OCI-LY7 (cell line): ENCODE results near the gene CLCA1. TPM values are rescaled to one million over a fixed set of nuclear protein-coding genes. Genes with fewer than 3 reads are reported as not detected.
A peak's percentile ranks its signal among the peaks of the same experiment; 100 is the strongest.

Experiments
- BruUV-seq: library from RNA; stranded (reverse); fragments of 400-500 nt; replicated peaks from 2 replicates; lab custom pipeline; 2021; lab: Mats Ljungman, UMichigan
- CTCF ChIA-PET: fragments of 300-600 bp; sonication (Branson Sonifier 250); formaldehyde crosslinking; loops from one replicate; lab custom pipeline; 2022; ENCODE audit warnings: antibody characterized with exemption; ENCODE audit not compliant: unreplicated experiment; lab: Charles Lee
- POLR2A ChIA-PET: fragments of 300-600 bp; sonication (Branson Sonifier 250); formaldehyde crosslinking; loops from one replicate; lab custom pipeline; 2022; ENCODE audit warnings: antibody characterized with exemption; lab: Charles Lee
- DNase-seq: peaks from one replicate; pipeline ENCODE4 v3.0.0-alpha.2; 2015; ENCODE audit warnings: low spot score
- H2AFZ ChIP-seq: fragments of 200-600 bp; sonication (generic), shearing (Covaris generic); 2 replicates; pipeline ENCODE4 v1.6.1; 2014; ENCODE audit warnings: mild to moderate bottlenecking, antibody characterized with exemption, low read length, moderate library complexity
- H3K27ac ChIP-seq: fragments of 200-600 bp; sonication (generic); 2 replicates; pipeline ENCODE4 v1.5.1; 2014; ENCODE audit warnings: mixed run types, low read depth, mild to moderate bottlenecking, moderate library complexity, low read length, inconsistent platforms; ENCODE audit not compliant: poor library complexity, severe bottlenecking
- H3K36me3 ChIP-seq: fragments of 200-600 bp; sonication (generic); 2 replicates; pipeline ENCODE4 v1.6.1; 2014; ENCODE audit warnings: mild to moderate bottlenecking, antibody characterized with exemption, low read length, moderate library complexity, mixed read lengths; ENCODE audit not compliant: insufficient read depth
- H3K4me1 ChIP-seq: fragments of 200-600 bp; sonication (generic); 2 replicates; pipeline ENCODE4 v1.5.1; 2014; ENCODE audit warnings: mild to moderate bottlenecking, low read length; ENCODE audit not compliant: insufficient read depth, poor library complexity, severe bottlenecking
- H3K4me2 ChIP-seq: fragments of 200-600 bp; sonication (generic); 2 replicates; pipeline ENCODE4 v1.6.1; 2014; ENCODE audit warnings: mild to moderate bottlenecking, low read length
- H3K4me3 ChIP-seq: fragments of 200-600 bp; sonication (generic); 2 replicates; pipeline ENCODE4 v1.5.1; 2014; ENCODE audit warnings: mild to moderate bottlenecking, low read depth, low read length; ENCODE audit not compliant: poor library complexity, severe bottlenecking
- H3K79me2 ChIP-seq: fragments of 200-600 bp; sonication (generic); 2 replicates; pipeline ENCODE4 v1.6.1; 2016; ENCODE audit warnings: low read depth, mild to moderate bottlenecking, low read length, moderate library complexity, mixed read lengths; ENCODE audit not compliant: insufficient read depth
- H3K9me2 ChIP-seq: fragments of 200-600 bp; sonication (generic); 2 replicates; pipeline ENCODE4 v1.6.1; 2016; ENCODE audit warnings: mild to moderate bottlenecking, low read length, mixed read lengths; ENCODE audit not compliant: insufficient read depth
- H3K9me3 ChIP-seq: fragments of 200-600 bp; sonication (generic); 2 replicates; pipeline ENCODE4 v1.6.1; 2014; ENCODE audit warnings: mild to moderate bottlenecking, mixed run types, low read length, mixed read lengths
- H4K20me1 ChIP-seq: fragments of 200-600 bp; sonication (generic); 2 replicates; pipeline ENCODE4 v1.6.1; 2014; ENCODE audit warnings: mild to moderate bottlenecking, antibody characterized with exemption, low read length, moderate library complexity, mixed read lengths; ENCODE audit not compliant: insufficient read depth
- CTCF ChIP-seq: fragments of 200-600 bp; sonication (generic); conservative IDR thresholded peaks from 2 replicates; pipeline ENCODE4 v1.5.1; 2014; ENCODE audit warnings: mild to moderate bottlenecking, antibody characterized with exemption, low read length, moderate library complexity, mixed read lengths
- EZH2phosphoT487 ChIP-seq: fragments of 200-600 bp; sonication (generic); IDR thresholded peaks from 2 replicates; pipeline ENCODE4 v1.6.1; 2018; ENCODE audit warnings: low read depth, borderline replicate concordance, mild to moderate bottlenecking, mixed run types, antibody characterized with exemption, low read length, moderate library complexity, mixed read lengths
- intact Hi-C: fragments of 100-400 bp; cut with micrococcal nuclease; formaldehyde crosslinking; loops from one replicate; pipeline ENCODE4 v1.10.0; 2022; ENCODE audit not compliant: unreplicated experiment
- total RNA-seq, 2 experiments: library from RNA; depleted of rRNA in 1 of 2; stranded (reverse); fragments of >200 nt in 1 of 2; shearing (Covaris generic) in 1 of 2; gene quantifications; 2 replicates each; pipeline ENCODE4 v1.2.3, GENCODE V29; 2014 to 2022

The CLCA1 gene
- total RNA-seq, 2 experiments from 2014 or later: not detected

- no peaks in the 10 kb centered on the region for H3K9me3 ChIP-seq
- no peaks in the 10 kb centered on the region for H3K36me3 ChIP-seq
- no peaks in the 10 kb centered on the region for H3K9me2 ChIP-seq
- TF ChIP-seq EZH2phosphoT487: no peak
- TF ChIP-seq CTCF: no peak
- H3K4me2 ChIP-seq: no peak overlapping the region
- H3K27ac ChIP-seq: no peak overlapping the region
- no TSS peak for BruUV-seq
- H3K79me2 ChIP-seq: no peaks in the 10 kb centered on the region
- DNase-seq: no peak
- H2AFZ ChIP-seq: no peak overlapping the region
- H3K4me3 ChIP-seq: no peak overlapping the region
- no peaks in the 10 kb centered on the region for H3K4me1 ChIP-seq
- ChIA-PET POLR2A (interaction anchor here (0.6 to 1.3 kb wide), 3 partner anchors 9 to 133 kb away, joined by 3 to 6 read pairs (median 4); no protein-coding TSS in a partner anchor), CTCF (no interaction called here)
- intact Hi-C loops: no loop called here
- H4K20me1 ChIP-seq: no peaks in the 10 kb centered on the region
Observed at GRCh38 chr1:86508583-86508969, 39.8 kb downstream of the CLCA1 start.

- DNase-seq: peak; percentile 39
- intact Hi-C loops: loop anchor here (5.0 kb wide), 1 partner anchor 177 kb away; no protein-coding TSS in a partner anchor
- Histone ChIP-seq H3K9me3 (no peaks in the 10 kb centered on the region), H3K9me2 (no peaks in the 10 kb centered on the region), H3K4me1 (no peaks in the 10 kb centered on the region), H4K20me1 (no peaks in the 10 kb centered on the region), H3K4me2 (no peak overlapping the region), H3K36me3 (no peaks in the 10 kb centered on the region), H3K4me3 (no peak overlapping the region), H3K79me2 (no peaks in the 10 kb centered on the region), H2AFZ (no peak overlapping the region), H3K27ac (no peak overlapping the region)
- ChIA-PET POLR2A (no interaction called here), CTCF (interaction anchor here (1.1 kb wide), 1 partner anchor 27 kb away, joined by 3 read pairs; no protein-coding TSS in a partner anchor)
- TF ChIP-seq EZH2phosphoT487 (no peak), CTCF (peak; percentile 59; the same call in 1 of the 2 replicates)
- BruUV-seq: no TSS peak
Observed at GRCh38 chr1:86515597-86515996, 46.9 kb downstream of the CLCA1 start.

GRCh38 chr1:86516335-86516734, 47.6 kb downstream of the CLCA1 start:
- DNase-seq: no peak
- intact Hi-C loops: loop anchor here (5.0 kb wide), 1 partner anchor 176 kb away; no protein-coding TSS in a partner anchor
- no TSS peak for BruUV-seq
- Histone ChIP-seq H3K9me2 (no peaks in the 10 kb centered on the region), H3K36me3 (no peaks in the 10 kb centered on the region), H4K20me1 (no peaks in the 10 kb centered on the region), H3K27ac (no peak overlapping the region), H3K9me3 (no peaks in the 10 kb centered on the region), H2AFZ (no peak overlapping the region), H3K4me2 (no peak overlapping the region), H3K4me3 (no peak overlapping the region), H3K4me1 (no peaks in the 10 kb centered on the region), H3K79me2 (no peaks in the 10 kb centered on the region)
- CTCF ChIA-PET: interaction anchor here (1.1 kb wide), 1 partner anchor 26 kb away, joined by 3 read pairs; no protein-coding TSS in a partner anchor
- POLR2A ChIA-PET: no interaction called here
- TF ChIP-seq CTCF (no peak), EZH2phosphoT487 (no peak)
